GM21528 (cell line): ENCODE measurements around the gene CTNNA1.
"Not testable (repeated sequence)": the region's sequence is repeated elsewhere in the genome, so short reads cannot be mapped to it uniquely, and the experiment has no call there.

ENCODE experiments used
- ATAC-seq: cut with Tn5 transposase; IDR thresholded peaks from one replicate; pipeline ENCODE4 v1.9.1; 2021; ENCODE audit warnings: mild to moderate bottlenecking, moderate library complexity; ENCODE audit not compliant: unreplicated experiment, low FRiP score

Gene CTNNA1

DNA sequence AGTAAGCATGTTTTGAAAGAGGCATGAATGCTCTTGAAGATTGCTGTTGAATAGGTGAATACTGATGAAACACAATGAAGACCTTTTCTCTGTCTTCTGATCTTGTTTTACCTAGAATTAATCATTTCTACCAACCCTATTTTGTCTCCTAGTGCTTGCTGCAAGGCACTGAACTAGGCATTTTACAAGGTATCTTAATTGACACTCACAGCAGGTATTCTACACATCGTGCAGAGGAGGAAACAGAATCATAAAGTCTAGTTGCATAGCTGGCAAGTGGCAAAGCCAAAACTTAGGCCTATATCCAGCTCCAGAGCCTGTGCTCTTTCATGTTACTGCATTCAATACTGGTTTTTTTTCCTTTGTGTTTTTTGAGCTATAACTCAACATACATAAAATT lies 50.7 kb downstream of the CTNNA1 start:
- ATAC-seq: no peak

DNA sequence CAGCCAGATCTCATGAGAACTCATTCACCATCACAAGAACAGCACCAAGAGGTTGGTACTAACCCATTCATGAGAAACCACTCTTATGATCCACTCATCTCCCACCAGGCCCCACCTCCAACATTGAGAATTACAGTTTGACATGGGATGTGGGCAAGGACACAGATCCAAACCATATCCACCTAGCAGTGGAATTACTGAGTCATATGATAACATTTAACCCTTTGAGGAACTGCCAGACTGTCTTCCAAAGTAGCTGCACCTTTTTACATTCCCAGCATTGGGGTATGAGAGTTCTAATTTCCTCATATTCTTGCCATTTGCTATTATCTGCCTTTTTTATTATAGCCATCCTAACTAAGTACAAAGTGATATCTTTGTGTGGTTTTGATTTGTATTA lies 51.9 kb downstream of the CTNNA1 start:
- no peak for ATAC-seq

DNA sequence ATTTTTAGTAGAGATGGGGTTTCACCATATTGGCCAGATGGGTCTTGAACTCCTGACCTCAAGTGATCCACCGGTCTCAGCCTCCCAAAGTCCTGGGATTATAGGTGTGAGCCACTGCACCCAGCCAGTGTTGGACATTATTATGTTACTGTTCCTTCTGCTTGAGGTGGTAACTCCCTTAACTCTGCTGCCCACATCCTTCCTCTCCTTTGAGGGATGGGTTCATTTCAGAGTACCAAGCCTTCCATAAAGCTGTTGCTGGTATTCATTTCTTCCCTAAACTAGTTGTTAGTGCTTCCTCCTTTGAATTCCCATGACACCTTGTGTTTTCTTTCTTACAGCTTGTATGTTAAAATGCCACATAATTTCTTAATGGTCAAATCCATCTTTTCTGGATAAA lies 54.0 kb downstream of the CTNNA1 start:
- ATAC-seq: no peak

DNA sequence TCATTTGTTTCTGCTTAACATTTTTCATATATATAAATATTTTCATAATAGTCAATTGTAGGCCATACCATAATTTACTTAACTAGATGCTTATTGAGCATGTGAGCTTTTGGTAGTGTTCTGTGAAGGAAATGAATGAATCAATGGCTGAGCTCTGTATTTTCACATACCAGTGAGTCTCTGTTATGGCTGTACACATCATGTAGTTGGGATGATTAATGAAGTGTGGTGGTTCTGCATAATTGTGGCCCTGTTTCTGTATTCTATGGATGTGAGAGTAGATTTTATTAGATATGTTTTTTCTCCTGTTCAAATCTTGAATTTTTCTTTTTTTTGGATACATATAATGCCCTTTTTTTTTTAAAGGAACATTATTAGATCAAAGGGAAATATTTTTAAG lies 56.2 kb downstream of the CTNNA1 start:
- no peak for ATAC-seq

DNA sequence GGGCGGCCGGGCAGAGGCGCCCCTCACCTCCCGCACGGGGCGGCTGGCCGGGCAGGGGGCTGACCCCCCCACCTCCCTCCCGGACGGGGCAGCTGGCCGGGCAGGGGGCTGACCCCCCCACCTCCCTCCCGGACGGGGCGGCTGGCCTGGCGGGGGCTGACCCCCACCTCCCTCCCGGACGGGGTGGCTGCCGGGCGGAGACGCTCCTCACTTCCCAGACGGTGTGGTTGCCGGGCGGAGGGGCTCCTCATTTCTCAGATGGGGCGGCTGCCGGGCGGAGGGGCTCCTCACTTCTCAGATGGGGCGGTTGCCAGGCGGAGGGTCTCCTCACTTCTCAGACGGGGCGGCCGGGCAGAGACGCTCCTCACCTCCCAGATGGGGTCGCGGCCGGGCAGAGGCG lies 57.6 kb downstream of the CTNNA1 start:
- not testable (repeated sequence) for ATAC-seq

DNA sequence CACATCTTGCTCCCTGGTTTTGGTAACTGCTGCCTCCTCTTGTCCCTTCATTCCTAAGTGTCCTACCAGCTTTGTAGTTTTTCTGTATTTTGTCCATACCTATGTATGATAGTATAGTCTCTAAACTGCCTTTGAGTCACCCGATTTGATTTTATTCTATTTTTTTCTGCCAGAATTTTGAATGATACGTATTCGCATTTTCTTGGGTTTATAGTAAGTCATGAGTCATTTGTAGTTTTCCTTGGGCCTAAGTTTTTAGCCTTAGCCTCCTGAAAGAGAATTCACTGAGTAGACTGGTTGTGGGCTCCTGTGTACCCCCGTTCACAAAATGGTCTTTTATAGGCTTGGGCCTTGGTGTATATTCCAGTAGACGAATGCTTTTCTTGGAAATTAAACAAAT lies 62.3 kb downstream of the CTNNA1 start:
- no peak for ATAC-seq

DNA sequence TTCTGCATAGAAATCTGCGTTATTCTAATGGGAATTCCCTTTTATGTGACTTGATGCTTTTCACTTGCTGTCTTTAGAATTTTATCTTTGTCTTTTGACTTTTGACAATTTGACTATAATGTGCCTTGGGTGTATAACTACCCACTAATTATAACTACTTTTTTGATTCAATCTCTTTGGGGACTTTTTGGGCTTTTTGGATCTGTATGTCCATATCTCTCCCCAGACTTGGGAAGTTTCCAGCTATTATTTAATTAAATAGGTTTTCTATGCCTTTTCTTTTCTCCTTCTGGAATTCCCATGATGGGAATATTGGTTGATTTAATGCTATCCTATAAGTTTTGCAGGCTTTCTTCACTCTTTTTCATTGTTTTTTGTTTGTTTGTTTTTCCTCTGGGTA lies 64.0 kb downstream of the CTNNA1 start:
- ATAC-seq: no peak

DNA sequence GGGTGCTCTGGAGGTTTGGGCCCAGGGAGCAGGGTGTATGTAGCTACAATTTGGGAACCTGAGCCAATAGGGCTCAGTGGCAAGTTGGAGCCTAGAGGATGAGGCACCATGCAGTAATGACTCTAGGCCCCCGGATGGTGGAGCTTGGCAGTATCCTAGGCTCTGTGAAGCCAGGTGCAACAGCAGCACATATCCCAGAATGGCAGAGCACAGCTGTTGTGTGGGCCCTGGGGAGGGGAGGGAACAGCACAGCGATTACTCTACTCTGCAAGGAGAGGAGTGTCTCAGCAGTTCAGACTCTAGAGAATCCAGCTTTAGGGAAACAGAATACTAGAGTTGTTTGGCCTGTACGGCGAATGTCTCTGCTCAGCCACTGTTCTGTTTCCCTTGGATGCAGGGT lies 65.9 kb downstream of the CTNNA1 start:
- ATAC-seq: no peak

DNA sequence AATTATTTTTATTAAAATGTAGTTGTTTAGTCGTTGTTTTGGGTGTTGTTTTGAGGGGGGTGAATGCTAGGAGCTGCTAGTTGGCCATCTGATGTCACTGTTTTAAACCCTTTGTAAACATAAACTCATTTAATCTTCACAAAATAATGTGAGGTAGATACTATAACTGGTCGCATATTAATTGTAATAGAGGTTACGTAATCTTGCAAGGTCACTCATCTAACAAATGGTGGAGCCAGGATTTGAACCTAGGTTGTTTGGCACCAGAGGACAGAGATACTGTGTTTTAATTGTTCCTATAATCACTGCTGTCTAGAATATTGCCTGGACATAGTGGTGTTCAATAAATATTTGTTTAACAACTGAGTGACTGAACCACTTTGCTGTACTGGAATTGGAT lies 67.5 kb downstream of the CTNNA1 start:
- ATAC-seq: no peak

DNA sequence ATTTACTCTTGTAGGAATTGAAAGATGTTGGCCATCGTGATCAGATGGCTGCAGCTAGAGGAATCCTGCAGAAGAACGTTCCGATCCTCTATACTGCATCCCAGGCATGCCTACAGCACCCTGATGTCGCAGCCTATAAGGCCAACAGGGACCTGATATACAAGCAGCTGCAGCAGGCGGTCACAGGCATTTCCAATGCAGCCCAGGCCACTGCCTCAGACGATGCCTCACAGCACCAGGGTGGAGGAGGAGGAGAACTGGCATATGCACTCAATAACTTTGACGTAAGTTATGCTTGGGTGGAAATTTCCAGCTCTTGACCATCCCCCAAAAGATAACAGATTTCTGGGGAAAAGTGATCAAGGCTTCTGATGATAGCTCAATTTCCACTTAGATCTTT lies 71.3 kb downstream of the CTNNA1 start:
- no peak for ATAC-seq

DNA sequence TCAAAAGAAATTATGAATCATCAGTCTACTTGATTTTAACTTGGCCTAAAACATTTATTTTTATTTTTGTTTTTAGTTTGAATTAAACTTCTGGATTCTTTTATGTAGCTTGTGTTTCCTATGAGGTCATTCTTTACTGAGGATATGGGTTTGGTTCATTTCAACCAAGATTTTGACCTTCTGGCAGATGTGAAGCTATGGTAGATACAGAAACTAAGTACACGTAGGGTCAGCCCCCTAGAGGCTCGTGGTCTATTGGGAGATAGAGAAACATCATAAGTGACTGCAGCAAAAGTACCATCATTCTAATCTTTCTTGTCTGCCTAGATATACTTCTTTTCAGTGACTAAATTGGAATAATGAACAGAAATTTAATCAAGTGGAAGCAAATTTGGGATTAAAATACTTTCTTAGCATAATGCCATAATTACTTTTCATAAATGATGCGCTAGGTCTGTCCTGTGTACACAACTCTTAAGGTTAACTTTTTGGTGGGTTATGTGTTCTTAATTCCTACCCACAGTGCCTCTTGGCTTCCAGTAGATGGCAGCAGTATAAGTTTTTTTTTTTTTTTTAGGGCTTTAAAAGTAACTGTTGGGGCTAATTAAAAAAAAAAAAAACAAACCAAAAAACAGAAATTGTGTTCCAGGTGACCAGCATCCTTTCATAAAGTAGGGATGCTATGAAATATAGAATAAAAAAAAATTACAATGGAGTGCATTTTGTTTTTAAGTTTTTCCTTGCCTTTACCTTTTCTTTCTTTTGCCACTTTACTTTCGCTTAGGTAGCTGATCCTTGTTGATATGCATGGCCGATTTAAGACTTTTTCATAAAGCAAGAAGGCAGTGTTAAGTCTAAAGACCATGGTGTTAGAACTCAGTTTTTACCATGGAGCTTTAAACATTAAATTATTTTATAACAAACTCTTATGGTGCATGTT lies 72.0 kb downstream of the CTNNA1 start:
- ATAC-seq: no peak

DNA sequence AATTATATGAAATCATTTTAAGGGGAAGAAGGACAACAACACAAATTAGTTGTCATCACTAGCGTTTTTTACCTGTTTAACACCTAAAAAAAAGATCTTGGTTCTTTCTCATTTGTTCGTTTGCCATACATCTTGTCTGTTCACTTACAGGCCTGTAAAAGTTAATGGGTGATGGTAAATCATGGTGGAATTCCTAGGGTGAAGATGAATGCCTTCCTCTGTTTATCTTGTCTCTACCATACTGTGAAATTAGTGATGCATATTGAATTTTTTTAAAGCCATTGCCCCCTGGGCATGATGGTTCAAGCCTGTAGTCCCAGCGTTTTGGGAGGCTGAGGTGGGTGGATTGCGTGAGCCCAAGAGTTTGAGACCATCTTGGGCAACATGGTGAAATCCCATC lies 75.3 kb downstream of the CTNNA1 start:
- no peak for ATAC-seq

DNA sequence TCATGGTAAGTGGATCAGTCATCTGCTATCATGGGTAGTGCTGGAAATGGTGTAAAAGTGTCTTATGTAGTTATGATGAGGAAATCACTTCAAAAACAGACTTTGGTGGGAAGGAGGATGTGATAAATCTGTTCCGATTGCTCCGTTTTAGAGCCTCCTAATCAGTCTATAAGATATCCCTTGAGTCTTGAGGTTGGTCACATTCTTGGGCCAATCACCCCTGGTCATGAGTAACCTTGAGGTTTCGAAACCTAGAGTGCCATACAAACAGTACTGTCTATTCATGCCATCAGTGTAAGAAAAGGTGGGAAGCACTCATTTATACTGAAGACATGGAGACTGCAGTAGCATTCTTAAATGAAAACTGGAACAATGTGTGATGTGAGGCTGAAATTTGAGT lies 76.1 kb downstream of the CTNNA1 start:
- ATAC-seq: no peak

DNA sequence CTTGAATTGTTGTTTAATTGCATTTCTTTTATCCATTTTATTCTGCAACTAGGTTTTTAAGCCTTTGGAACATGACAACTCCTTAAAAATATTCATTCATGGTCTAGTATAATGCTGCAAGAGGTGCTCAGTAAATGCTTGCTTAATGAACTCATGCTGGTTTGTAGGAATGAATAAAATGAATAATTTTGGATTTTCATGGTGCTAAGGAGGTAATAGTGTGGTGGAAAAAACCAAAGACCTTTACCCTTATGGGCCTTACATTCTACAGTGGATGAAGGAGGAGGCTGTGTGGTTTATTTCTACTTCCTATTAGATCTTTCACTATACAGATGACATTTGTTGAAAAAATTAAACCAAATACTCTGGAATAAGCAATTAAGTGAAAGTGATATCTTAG lies 78.5 kb downstream of the CTNNA1 start:
- ATAC-seq: no peak

DNA sequence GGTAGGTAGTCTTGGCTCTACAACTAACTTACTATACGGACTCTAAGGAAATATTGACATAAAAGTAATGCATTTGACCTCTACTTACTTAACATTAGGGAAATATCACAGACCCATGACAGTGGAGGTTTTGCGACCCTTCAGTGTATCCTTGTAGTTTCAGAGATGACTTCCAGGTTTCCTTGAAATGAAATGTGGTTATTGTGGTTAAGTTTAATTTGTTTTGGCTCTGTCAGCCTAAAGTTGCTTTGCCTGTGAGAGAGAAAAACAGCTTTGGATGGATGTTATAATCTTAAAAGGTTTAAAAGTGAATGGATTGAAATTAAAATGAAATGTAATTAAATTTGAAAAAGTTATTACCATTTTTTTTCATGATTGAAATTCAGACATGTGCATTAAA lies 79.0 kb downstream of the CTNNA1 start:
- no peak for ATAC-seq

DNA sequence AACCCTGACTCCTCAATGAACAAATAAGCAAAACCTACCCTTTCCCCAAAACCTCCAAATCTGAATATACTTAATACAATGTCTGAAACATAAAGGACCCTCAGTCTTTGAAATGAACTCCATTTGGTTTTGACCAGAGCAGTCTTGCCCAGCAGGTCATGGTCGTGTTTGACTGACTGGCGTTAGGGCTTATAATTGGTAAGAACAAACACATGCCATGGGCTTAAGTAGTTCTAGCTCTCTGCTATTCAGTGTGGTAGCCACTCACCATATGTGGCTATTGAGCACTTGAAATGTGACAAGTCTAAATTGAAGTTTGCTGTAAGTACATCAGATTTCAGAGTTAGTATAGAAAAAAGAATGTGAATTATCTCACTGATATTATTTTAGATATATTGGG lies 79.9 kb downstream of the CTNNA1 start:
- no peak for ATAC-seq

DNA sequence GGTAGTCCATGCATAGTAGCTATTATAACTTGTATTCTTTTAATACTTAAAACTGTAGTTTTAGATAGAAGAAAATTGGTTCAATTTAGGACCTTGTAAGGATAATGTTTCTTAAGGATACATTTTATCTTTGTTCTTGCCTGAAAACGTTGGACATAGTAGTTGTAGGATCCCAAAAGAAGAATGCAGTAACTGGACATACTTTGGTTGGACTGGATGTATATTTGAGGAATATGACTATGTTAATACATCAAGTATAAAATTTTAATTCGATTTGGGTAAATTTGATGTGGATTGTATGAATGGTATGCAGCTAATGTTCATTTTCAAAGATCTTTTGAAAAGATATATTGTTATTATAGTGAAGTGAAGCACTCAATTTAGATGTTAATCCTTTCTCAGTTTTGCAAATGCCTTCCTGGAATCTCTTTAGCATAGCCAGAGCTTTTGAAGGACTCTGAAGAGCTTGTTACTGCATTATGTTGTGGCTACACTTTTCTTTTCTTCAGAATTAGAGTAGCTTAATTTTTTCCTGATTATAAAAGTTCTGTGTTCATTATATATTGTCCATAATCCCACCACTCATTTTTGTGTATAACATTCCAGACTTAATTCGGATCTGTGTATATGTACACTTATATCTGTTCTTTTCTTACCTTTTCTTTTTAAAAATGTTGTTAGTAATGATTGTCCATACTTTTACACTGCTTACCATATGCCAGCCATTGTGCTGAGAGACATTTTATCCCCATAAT lies 80.7 kb downstream of the CTNNA1 start:
- no peak for ATAC-seq

DNA sequence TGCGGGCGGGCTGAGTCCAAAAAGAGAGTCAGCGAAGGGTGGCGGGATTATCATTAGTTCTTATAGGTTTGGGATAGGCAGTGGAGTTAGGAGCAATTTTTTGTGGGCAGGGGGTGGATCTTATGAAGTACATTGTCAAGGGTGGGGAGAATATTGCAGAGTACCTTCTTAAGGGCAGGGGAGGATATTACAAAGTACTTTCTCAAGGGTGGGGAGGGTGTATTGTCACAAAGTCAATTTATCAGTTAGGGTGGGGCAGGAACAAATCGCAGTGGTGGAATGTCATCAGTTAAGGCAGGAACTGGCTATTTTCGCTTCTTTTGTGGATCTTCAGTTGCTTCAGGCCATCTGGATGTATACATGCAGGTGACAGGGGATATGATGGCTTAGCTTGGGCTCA lies 81.6 kb downstream of the CTNNA1 start:
- ATAC-seq: not testable (repeated sequence)

DNA sequence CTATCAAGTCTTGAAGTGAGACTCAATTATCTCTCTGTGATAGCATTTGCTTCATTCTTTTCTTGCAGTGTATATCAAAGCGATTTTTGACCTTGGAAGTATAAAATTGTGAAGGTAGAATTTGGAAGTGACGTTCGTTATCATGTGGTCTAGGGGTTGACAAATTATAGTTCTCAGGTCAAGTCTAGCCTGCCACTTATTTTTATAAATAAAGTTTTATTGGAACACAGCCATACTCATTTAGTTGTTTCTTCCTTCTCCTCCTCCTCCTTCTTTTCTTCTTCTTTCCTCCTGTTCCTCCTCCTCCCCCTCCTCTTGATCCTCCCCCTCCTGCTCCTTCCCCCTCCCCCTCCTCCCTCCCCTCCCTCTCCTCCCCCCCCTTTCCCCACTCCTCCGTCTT lies 83.9 kb downstream of the CTNNA1 start:
- ATAC-seq: no peak

DNA sequence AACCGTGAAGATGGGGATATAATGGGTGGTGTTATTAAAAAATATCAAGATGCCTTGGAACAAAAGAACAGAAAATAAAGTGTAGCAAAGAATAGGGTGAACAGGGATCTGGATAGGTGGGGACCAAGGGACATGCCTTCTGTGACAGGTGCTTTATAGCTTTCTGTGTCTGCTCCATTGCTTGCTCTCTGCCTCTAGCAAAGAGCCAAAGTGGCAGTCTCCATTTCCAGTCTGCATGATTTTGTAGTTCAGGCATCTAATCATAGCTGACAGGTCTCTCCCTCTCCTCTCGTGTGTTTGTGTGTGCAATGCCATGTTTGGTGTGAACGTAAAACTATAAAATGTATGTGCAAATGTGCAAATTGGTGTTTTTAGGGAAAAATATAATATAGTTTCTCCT lies 86.9 kb downstream of the CTNNA1 start:
- no peak for ATAC-seq

DNA sequence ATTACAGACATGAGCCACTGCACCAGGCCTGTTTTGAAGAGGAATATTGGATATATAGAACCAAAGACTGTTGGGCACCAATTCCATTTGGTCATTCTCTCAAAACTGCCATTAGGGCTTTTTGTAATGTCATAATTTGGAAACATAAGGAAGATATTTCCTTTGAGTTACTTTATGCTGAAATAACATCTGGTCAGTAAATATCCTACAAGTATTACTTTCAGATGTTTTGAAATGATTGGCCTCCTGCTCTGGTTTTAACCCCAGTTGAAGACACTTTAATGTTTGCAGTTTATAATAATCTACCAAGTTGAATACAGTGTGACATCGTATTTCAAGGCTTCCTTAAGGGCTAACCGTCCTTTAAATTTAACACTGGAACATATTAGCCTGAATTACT lies 88.3 kb downstream of the CTNNA1 start:
- ATAC-seq: no peak
